ENCODE measurements around the gene RAB27B. TPM values are rescaled to one million over a fixed set of nuclear protein-coding genes. Genes with fewer than 3 reads are reported as not detected.

Gene RAB27B
- total RNA-seq, 1 experiment from 2014 or later, result 0.87 TPM

- POLR2A ChIA-PET, result no interaction called here
- H3K36me3 Mint-ChIP-seq, result no peaks in the 10 kb centered on the region
- TF ChIP-seq E2F1 (CRISPR knock-in tag; IDR thresholded peaks at IDR 0.05), result no peak
- TF ChIP-seq FOXJ3 (CRISPR knock-in tag; IDR thresholded peaks at IDR 0.05; ENCODE audit: borderline replicate concordance), result no peak
- no peak for TF ChIP-seq SP1 (CRISPR knock-in tag; conservative IDR thresholded peaks at IDR 0.05)
- TF ChIP-seq E2F4 (CRISPR knock-in tag; IDR thresholded peaks at IDR 0.05; ENCODE audit: borderline replicate concordance, low read depth), result no peak
- no peak for TF ChIP-seq JUN (CRISPR knock-in tag; IDR thresholded peaks at IDR 0.05)
- no peak for TF ChIP-seq ESRRA (CRISPR knock-in tag; IDR thresholded peaks at IDR 0.05; ENCODE audit: borderline replicate concordance)
- TF ChIP-seq RELA (CRISPR knock-in tag; IDR thresholded peaks at IDR 0.05; ENCODE audit: borderline replicate concordance), result no peak
- no peak for TF ChIP-seq NFE2L1 (CRISPR knock-in tag; IDR thresholded peaks at IDR 0.05)
- TF ChIP-seq TCF7 (CRISPR knock-in tag; IDR thresholded peaks at IDR 0.05; ENCODE audit: low read depth), result no peak
- no peak for TF ChIP-seq CBFB (CRISPR knock-in tag; IDR thresholded peaks at IDR 0.05; ENCODE audit: low read depth)
- no peak for TF ChIP-seq NR1H2 (CRISPR knock-in tag; IDR thresholded peaks at IDR 0.05)
- no peak for TF ChIP-seq CDX4 (CRISPR knock-in tag; IDR thresholded peaks at IDR 0.05; ENCODE audit: borderline replicate concordance)
- no peak for TF ChIP-seq ZNF671 (CRISPR knock-in tag; IDR thresholded peaks at IDR 0.05)
- TF ChIP-seq ARID4B (CRISPR knock-in tag; IDR thresholded peaks at IDR 0.05; ENCODE audit: borderline replicate concordance), result no peak
- no peak for TF ChIP-seq TEAD4 (CRISPR knock-in tag; IDR thresholded peaks at IDR 0.05)
- no peak for TF ChIP-seq NR2C2 (CRISPR knock-in tag; IDR thresholded peaks at IDR 0.05)
- no peak for TF ChIP-seq E2F5 (CRISPR knock-in tag; IDR thresholded peaks at IDR 0.05)
- TF ChIP-seq ZMAT4 (CRISPR knock-in tag; IDR thresholded peaks at IDR 0.05), result no peak
Observed at GRCh38 chr18:54825601-54826344, 2.5 kb upstream of the RAB27B start.

More at GRCh38 chr18:54825601-54826344, 2.5 kb upstream of the RAB27B start:
- no peak for DNase-seq (ENCODE audit: low spot score)
- H3K4me1 Mint-ChIP-seq, result peaks cover 16% of the 10 kb centered on the region
- no peak overlapping the region for H3K27ac Mint-ChIP-seq
- H3K4me3 Mint-ChIP-seq, result no peak overlapping the region
- ATAC-seq, result no peak
- peaks cover 9% of the 10 kb centered on the region for H3K27me3 Mint-ChIP-seq (ENCODE audit: low read depth)
- CTCF ChIA-PET, result no interaction called here
- H3K9me3 Mint-ChIP-seq, result no peaks in the 10 kb centered on the region

Measured in WTC11 (cell line).